Measurements from ENCODE around the gene HNRNPLL.

The HNRNPLL gene

DNA sequence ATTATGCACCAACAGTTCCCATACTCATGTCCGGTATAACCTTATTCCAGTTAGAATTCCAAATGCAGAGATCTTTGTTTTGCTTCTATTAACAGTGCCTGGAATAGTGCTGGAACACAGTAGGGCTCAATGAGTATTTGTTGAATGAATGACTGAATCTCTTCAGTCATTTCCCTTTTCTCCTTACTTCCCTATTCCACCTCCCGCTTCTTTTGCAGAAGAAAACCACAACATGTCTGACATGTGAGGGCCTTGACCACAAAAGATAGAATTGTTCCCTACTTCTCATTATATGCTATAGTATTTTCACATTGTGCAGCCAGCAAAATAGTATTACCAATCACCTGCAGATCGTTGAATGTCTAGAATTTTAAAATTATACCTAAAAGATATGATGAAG lies 19.5 kb upstream of the HNRNPLL start:
- no peak overlapping the region for H3K4ac ChIP-seq (ENCODE audit: low read depth, low read length)
- no peak overlapping the region for H3K14ac ChIP-seq (ENCODE audit: low read length)
- WGBS (ENCODE audit: extremely low coverage, insufficient coverage, insufficient read length): no CpG with 5 or more reads among the region's 3 CpGs
- no peaks in the 10 kb centered on the region for H3K27me3 ChIP-seq (ENCODE audit: insufficient read depth, low read length)
- H3K23ac ChIP-seq (ENCODE audit: low read length): no peak overlapping the region
- H4K12ac ChIP-seq (ENCODE audit: low read depth, low read length): no peak overlapping the region
- H2BK5ac ChIP-seq (ENCODE audit: low read depth, low read length, poor library complexity): no peak overlapping the region
- H2AFZ ChIP-seq (ENCODE audit: insufficient read depth, low read length, poor library complexity): no peak overlapping the region
- H4K8ac ChIP-seq (ENCODE audit: low read depth, low read length): no peak overlapping the region
- no peaks in the 10 kb centered on the region for H3K79me2 ChIP-seq (ENCODE audit: control insufficient read depth, insufficient read depth, low read length, poor library complexity)
- no peak for DNase-seq
- no peak overlapping the region for H3K18ac ChIP-seq (ENCODE audit: low read length)
- H3K4me2 ChIP-seq (ENCODE audit: low read length): no peak overlapping the region
- H3K36me3 ChIP-seq (ENCODE audit: control insufficient read depth in 1 of 2, insufficient read depth in 2 of 2, low read length in 2 of 2): no peaks in the 10 kb centered on the region
- no peak overlapping the region for H2AK5ac ChIP-seq (ENCODE audit: low read length)
- H3K4me3 ChIP-seq (ENCODE audit: low read depth, low read length): no peak overlapping the region
- no peaks in the 10 kb centered on the region for H3K4me1 ChIP-seq (ENCODE audit: control insufficient read depth in 1 of 2, insufficient read depth in 2 of 2, low read length in 2 of 2)
- no peaks in the 10 kb centered on the region for H3K79me1 ChIP-seq (ENCODE audit: low read length)
- no peak overlapping the region for H4K91ac ChIP-seq (ENCODE audit: low read depth, low read length)
- no peak overlapping the region for H2BK120ac ChIP-seq (ENCODE audit: insufficient read depth, low read length, poor library complexity)
- no peak overlapping the region for H2BK12ac ChIP-seq (ENCODE audit: low read length)
- no peaks in the 10 kb centered on the region for H3K9me3 ChIP-seq (ENCODE audit: insufficient read depth, low read depth, low read length)
- H3K27ac ChIP-seq (ENCODE audit: low read depth, low read length): no peak overlapping the region
- no peak overlapping the region for H3K9ac ChIP-seq (ENCODE audit: low read length)

DNA sequence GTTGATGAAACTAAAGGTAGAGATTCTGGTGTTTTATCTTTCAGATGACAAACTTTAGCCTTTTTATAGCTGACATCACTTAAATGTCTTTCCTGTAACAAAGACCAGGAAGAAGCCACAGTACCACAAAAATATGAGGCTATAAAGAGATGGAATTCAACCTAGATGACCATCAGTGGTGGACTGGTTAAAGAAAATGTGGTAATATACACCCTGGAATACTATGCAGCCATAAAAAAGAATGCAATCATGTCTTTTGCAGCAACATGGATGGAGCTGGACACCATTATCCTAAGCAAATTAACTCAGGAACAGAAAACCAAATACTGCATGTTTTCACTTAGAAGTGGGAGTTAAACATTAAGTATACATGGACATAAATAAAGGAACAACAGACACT lies 18.3 kb upstream of the HNRNPLL start:
- H3K18ac ChIP-seq (ENCODE audit: low read length): no peak overlapping the region
- no peak overlapping the region for H3K23ac ChIP-seq (ENCODE audit: low read length)
- H4K8ac ChIP-seq (ENCODE audit: low read depth, low read length): no peak overlapping the region

DNA sequence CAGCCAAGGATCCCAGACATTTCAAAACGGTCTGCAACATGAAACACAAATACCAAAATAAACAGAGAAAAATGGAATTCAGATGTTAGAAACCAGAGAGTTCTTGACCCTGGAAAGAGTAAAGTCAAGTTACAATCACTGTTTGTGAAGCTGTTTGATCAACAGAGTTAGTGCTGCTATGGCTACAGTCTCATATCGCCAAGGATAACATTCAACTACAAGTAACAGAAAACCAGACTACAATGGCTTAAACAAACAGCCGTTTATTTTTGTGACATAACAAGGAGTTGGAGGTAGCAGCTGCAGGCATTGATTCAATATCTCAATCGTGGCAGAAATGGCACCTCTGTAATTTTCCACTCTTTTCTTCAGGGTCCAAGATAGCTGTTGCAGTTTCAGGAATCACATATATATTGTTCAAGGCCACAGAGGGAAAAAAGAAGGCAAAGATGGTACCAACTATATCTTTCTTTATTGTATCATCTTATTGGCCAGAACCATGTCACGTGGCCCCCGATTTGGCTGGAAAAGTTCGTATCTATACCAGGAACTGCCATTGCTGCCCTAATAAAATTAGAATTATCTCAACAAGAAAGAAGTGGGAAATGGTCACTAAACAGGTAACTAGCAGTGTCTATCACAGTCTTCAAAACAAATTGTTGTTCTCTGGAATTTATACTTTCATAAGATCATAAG lies 17.7 kb upstream of the HNRNPLL start:
- Histone ChIP-seq H2BK120ac (ENCODE audit: insufficient read depth, low read length, poor library complexity) (no peak overlapping the region), H3K27ac (ENCODE audit: low read depth, low read length) (no peak overlapping the region), H3K4ac (ENCODE audit: low read depth, low read length) (no peak overlapping the region), H4K12ac (ENCODE audit: low read depth, low read length) (no peak overlapping the region), H3K79me1 (ENCODE audit: low read length) (no peaks in the 10 kb centered on the region), H3K9ac (ENCODE audit: low read length) (no peak overlapping the region), H3K4me2 (ENCODE audit: low read length) (no peak overlapping the region), H3K9me3 (ENCODE audit: insufficient read depth, low read depth, low read length) (no peaks in the 10 kb centered on the region), H3K18ac (ENCODE audit: low read length) (no peak overlapping the region), H4K91ac (ENCODE audit: low read depth, low read length) (no peak overlapping the region), H2AFZ (ENCODE audit: insufficient read depth, low read length, poor library complexity) (no peak overlapping the region), H3K36me3 (ENCODE audit: control insufficient read depth in 1 of 2, insufficient read depth in 2 of 2, low read length in 2 of 2) (no peaks in the 10 kb centered on the region), H3K14ac (ENCODE audit: low read length) (no peak overlapping the region), H3K79me2 (ENCODE audit: control insufficient read depth, insufficient read depth, low read length, poor library complexity) (no peaks in the 10 kb centered on the region), H3K23ac (ENCODE audit: low read length) (no peak overlapping the region), H4K8ac (ENCODE audit: low read depth, low read length) (no peak overlapping the region), H3K4me3 (ENCODE audit: low read depth, low read length) (no peak overlapping the region), H2BK5ac (ENCODE audit: low read depth, low read length, poor library complexity) (no peak overlapping the region), H2AK5ac (ENCODE audit: low read length) (no peak overlapping the region), H2BK12ac (ENCODE audit: low read length) (no peak overlapping the region), H3K27me3 (ENCODE audit: insufficient read depth, low read length) (no peaks in the 10 kb centered on the region), H3K4me1 (ENCODE audit: control insufficient read depth in 1 of 2, insufficient read depth in 2 of 2, low read length in 2 of 2) (no peaks in the 10 kb centered on the region)
- no CpG with 5 or more reads among the region's 7 CpGs for WGBS (ENCODE audit: extremely low coverage, insufficient coverage, insufficient read length)
- peak in 1 of 2 donors; percentile 15 for DNase-seq

More for the DNA sequence above, 18.3 kb upstream of the HNRNPLL start:
- no peaks in the 10 kb centered on the region for H3K36me3 ChIP-seq (ENCODE audit: control insufficient read depth in 1 of 2, insufficient read depth in 2 of 2, low read length in 2 of 2)
- H3K4ac ChIP-seq (ENCODE audit: low read depth, low read length): no peak overlapping the region
- no peak for DNase-seq
- H3K79me2 ChIP-seq (ENCODE audit: control insufficient read depth, insufficient read depth, low read length, poor library complexity): no peaks in the 10 kb centered on the region
- H3K4me1 ChIP-seq (ENCODE audit: control insufficient read depth in 1 of 2, insufficient read depth in 2 of 2, low read length in 2 of 2): no peaks in the 10 kb centered on the region
- no peak overlapping the region for H2BK5ac ChIP-seq (ENCODE audit: low read depth, low read length, poor library complexity)
- no peak overlapping the region for H3K14ac ChIP-seq (ENCODE audit: low read length)
- H4K12ac ChIP-seq (ENCODE audit: low read depth, low read length): no peak overlapping the region
- H3K79me1 ChIP-seq (ENCODE audit: low read length): no peaks in the 10 kb centered on the region
- no peak overlapping the region for H2BK12ac ChIP-seq (ENCODE audit: low read length)
- no peak overlapping the region for H2AFZ ChIP-seq (ENCODE audit: insufficient read depth, low read length, poor library complexity)
- no peak overlapping the region for H4K91ac ChIP-seq (ENCODE audit: low read depth, low read length)
- no peak overlapping the region for H2AK5ac ChIP-seq (ENCODE audit: low read length)
- H3K9me3 ChIP-seq (ENCODE audit: insufficient read depth, low read depth, low read length): no peaks in the 10 kb centered on the region
- no peak overlapping the region for H3K27ac ChIP-seq (ENCODE audit: low read depth, low read length)
- no peak overlapping the region for H3K4me3 ChIP-seq (ENCODE audit: low read depth, low read length)
- H3K4me2 ChIP-seq (ENCODE audit: low read length): no peak overlapping the region
- H2BK120ac ChIP-seq (ENCODE audit: insufficient read depth, low read length, poor library complexity): no peak overlapping the region
- H3K27me3 ChIP-seq (ENCODE audit: insufficient read depth, low read length): no peaks in the 10 kb centered on the region
- H3K9ac ChIP-seq (ENCODE audit: low read length): no peak overlapping the region

DNA sequence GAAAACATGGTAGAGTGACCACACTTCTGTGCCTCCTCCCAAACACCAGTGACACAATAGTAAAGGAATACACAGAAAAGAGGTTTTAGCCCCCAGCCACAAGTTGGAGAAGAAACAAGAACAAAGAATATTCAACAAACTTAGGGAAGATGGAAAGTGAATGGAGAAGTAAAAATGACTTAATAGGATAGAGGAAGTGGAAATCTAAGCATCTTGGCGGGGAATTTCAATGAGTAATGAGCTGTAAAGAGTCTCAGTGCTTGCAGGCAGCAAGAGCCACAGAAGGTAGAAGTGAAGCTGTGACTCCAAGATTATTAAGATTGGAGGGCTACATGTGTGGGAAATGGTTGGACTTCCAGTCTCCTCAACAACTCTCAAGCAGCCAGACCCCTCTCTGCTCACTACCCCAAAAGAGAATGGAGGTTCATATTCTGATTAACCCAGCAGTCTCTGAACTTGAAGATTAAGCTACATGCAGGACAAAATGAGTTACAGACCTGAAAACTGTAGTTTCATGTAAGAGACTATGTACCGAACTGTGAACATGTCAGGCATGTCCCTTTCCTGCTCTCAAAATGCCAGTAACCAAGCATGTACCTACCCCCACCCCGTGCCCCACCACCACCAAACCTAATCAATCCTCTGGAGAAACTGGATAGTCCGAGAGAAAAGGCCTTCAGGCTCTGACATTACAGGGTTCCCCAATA lies 16.9 kb upstream of the HNRNPLL start:
- H3K18ac ChIP-seq (ENCODE audit: low read length): no peak overlapping the region
- H2AFZ ChIP-seq (ENCODE audit: insufficient read depth, low read length, poor library complexity): no peak overlapping the region
- H3K14ac ChIP-seq (ENCODE audit: low read length): no peak overlapping the region
- H3K4ac ChIP-seq (ENCODE audit: low read depth, low read length): no peak overlapping the region
- no peak overlapping the region for H2BK120ac ChIP-seq (ENCODE audit: insufficient read depth, low read length, poor library complexity)
- no peak overlapping the region for H2AK5ac ChIP-seq (ENCODE audit: low read length)
- H4K8ac ChIP-seq (ENCODE audit: low read depth, low read length): no peak overlapping the region
- H3K4me3 ChIP-seq (ENCODE audit: low read depth, low read length): no peak overlapping the region
- H2BK5ac ChIP-seq (ENCODE audit: low read depth, low read length, poor library complexity): no peak overlapping the region
- H3K9ac ChIP-seq (ENCODE audit: low read length): no peak overlapping the region
- peak in 1 of 2 donors; percentile 40 for DNase-seq
- H3K4me1 ChIP-seq (ENCODE audit: control insufficient read depth in 1 of 2, insufficient read depth in 2 of 2, low read length in 2 of 2): no peaks in the 10 kb centered on the region
- no peaks in the 10 kb centered on the region for H3K27me3 ChIP-seq (ENCODE audit: insufficient read depth, low read length)
- WGBS (ENCODE audit: extremely low coverage, insufficient coverage, insufficient read length): no CpG with 5 or more reads among the region's 4 CpGs
- H3K79me2 ChIP-seq (ENCODE audit: control insufficient read depth, insufficient read depth, low read length, poor library complexity): no peaks in the 10 kb centered on the region
- no peaks in the 10 kb centered on the region for H3K9me3 ChIP-seq (ENCODE audit: insufficient read depth, low read depth, low read length)
- no peak overlapping the region for H3K23ac ChIP-seq (ENCODE audit: low read length)
- H3K79me1 ChIP-seq (ENCODE audit: low read length): no peaks in the 10 kb centered on the region
- H2BK12ac ChIP-seq (ENCODE audit: low read length): no peak overlapping the region
- no peaks in the 10 kb centered on the region for H3K36me3 ChIP-seq (ENCODE audit: control insufficient read depth in 1 of 2, insufficient read depth in 2 of 2, low read length in 2 of 2)
- H4K91ac ChIP-seq (ENCODE audit: low read depth, low read length): no peak overlapping the region
- no peak overlapping the region for H3K27ac ChIP-seq (ENCODE audit: low read depth, low read length)
- no peak overlapping the region for H3K4me2 ChIP-seq (ENCODE audit: low read length)
- no peak overlapping the region for H4K12ac ChIP-seq (ENCODE audit: low read depth, low read length)

Measured in trophoblast cell (in vitro differentiated cells and primary cell).